Calu3 (cell line): ENCODE measurements around the gene COX8C. TPM values are rescaled to one million over a fixed set of nuclear protein-coding genes. Genes with fewer than 3 reads are reported as not detected.

Source experiments
- Bru-seq: library from RNA; stranded (reverse); fragments of 400-500 nt; gene quantifications from one replicate; lab custom pipeline; 2021; lab: Mats Ljungman, UMichigan
- BruChase-seq, 2 experiments: library from RNA; stranded (reverse); fragments of 400-500 nt; gene quantifications; one replicate each; lab custom pipeline; 2021; lab: Mats Ljungman, UMichigan
- BruUV-seq: library from RNA; stranded (reverse); fragments of 400-500 nt; replicated peaks from 2 replicates; lab custom pipeline; 2021; lab: Mats Ljungman, UMichigan
- CTCF ChIA-PET: fragments of 300-600 bp; sonication (Branson Sonifier 250); formaldehyde crosslinking; loops from one replicate; lab custom pipeline; 2022; ENCODE audit warnings: antibody characterized with exemption; lab: Charles Lee
- DNase-seq: peaks from one replicate; pipeline ENCODE4 v3.0.0; 2022
- H3K27ac Mint-ChIP-seq: one replicate; pipeline ENCODE4 v1.8.0; 2022; ENCODE audit warnings: mixed read lengths; ENCODE audit not compliant: unreplicated experiment
- H3K27me3 Mint-ChIP-seq: one replicate; pipeline ENCODE4 v1.8.0; 2022; ENCODE audit warnings: mixed read lengths; ENCODE audit not compliant: unreplicated experiment
- H3K36me3 Mint-ChIP-seq: one replicate; pipeline ENCODE4 v1.8.0; 2022; ENCODE audit warnings: mild to moderate bottlenecking, moderate library complexity, mixed read lengths; ENCODE audit not compliant: insufficient read depth, unreplicated experiment
- H3K4me1 Mint-ChIP-seq: one replicate; pipeline ENCODE4 v1.8.0; 2022; ENCODE audit warnings: mild to moderate bottlenecking, low read depth, mixed read lengths; ENCODE audit not compliant: unreplicated experiment
- H3K4me3 Mint-ChIP-seq: one replicate; pipeline ENCODE4 v1.8.0; 2022; ENCODE audit warnings: mild to moderate bottlenecking, low read depth, moderate library complexity, mixed read lengths; ENCODE audit not compliant: unreplicated experiment
- H3K9me3 Mint-ChIP-seq: one replicate; pipeline ENCODE4 v1.8.0; 2022; ENCODE audit warnings: low read depth, mixed read lengths; ENCODE audit not compliant: unreplicated experiment
- CTCF ChIP-seq: fragments of 200-600 bp; IDR thresholded peaks from one replicate; pipeline ENCODE4 v1.8.0; 2022; ENCODE audit warnings: antibody characterized with exemption; ENCODE audit not compliant: unreplicated experiment
- intact Hi-C: fragments of 100-400 bp; cut with micrococcal nuclease; formaldehyde crosslinking; loops from one replicate; pipeline ENCODE4 v1.10.0; 2022; ENCODE audit not compliant: unreplicated experiment
- long read RNA-seq: library from polyadenylated mRNA; stranded (forward); transcript quantifications from one replicate; pipeline ENCODE4 v2.0.0, GENCODE V29; 2022
- total RNA-seq: library from RNA; stranded (reverse); gene quantifications from 2 replicates; pipeline ENCODE4 v1.2.3, GENCODE V29; 2022

COX8C gene
- total RNA-seq (not detected in 2 replicates), Bru-seq, nascent RNA (not detected), BruChase-seq, experiment 1, labeled RNA remaining after a 6-hour chase (percentile 30 among the genes with signal in this experiment), BruChase-seq, experiment 2, labeled RNA remaining after a 2-hour chase (percentile 36 among the genes with signal in this experiment)
- long read RNA-seq: 0 reads

GRCh38 chr14:93346926-93347721 is at the start of gene COX8C:
Gene COX8C (plus strand): TSS chr14:93347182. CDS start chr14:93347269, 87 bp downstream.
- no peak for DNase-seq
- TF ChIP-seq CTCF: no peak
- CTCF ChIA-PET: no interaction called here
- Mint-ChIP-seq H3K4me3 (no peak within 1 kb of the TSS), H3K27ac (no peak within 1 kb of the TSS), H3K9me3 (no peaks in the 10 kb centered on the region), H3K4me1 (no peaks in the 10 kb centered on the region), H3K36me3 (no peaks in the 10 kb centered on the region), H3K27me3 (no peaks in the 10 kb centered on the region)
- intact Hi-C loops: no loop called here
- no TSS peak for BruUV-seq

GRCh38 chr14:93299416-93299815 is 47.6 kb upstream of the COX8C start:
- no peaks in the 10 kb centered on the region for H3K27me3 Mint-ChIP-seq
- peaks cover 21% of the 10 kb centered on the region for H3K4me1 Mint-ChIP-seq
- CTCF ChIA-PET: no interaction called here
- no TSS peak for BruUV-seq
- H3K27ac Mint-ChIP-seq: no peak overlapping the region
- DNase-seq: no peak
- no peak overlapping the region for H3K4me3 Mint-ChIP-seq
- no peak for TF ChIP-seq CTCF
- peaks cover 6% of the 10 kb centered on the region for H3K36me3 Mint-ChIP-seq
- H3K9me3 Mint-ChIP-seq: no peaks in the 10 kb centered on the region
- intact Hi-C loops: no loop called here

- H3K4me3 Mint-ChIP-seq: no peak overlapping the region
- intact Hi-C loops: no loop called here
Measured at GRCh38 chr14:93299866-93300265, 47.1 kb upstream of the COX8C start.

More at GRCh38 chr14:93299866-93300265, 47.1 kb upstream of the COX8C start:
- H3K36me3 Mint-ChIP-seq: peaks cover 6% of the 10 kb centered on the region
- no peak overlapping the region for H3K27ac Mint-ChIP-seq
- TF ChIP-seq CTCF: no peak
- H3K9me3 Mint-ChIP-seq: no peaks in the 10 kb centered on the region
- BruUV-seq: no TSS peak
- CTCF ChIA-PET: no interaction called here
- DNase-seq: no peak
- no peaks in the 10 kb centered on the region for H3K27me3 Mint-ChIP-seq
- peaks cover 21% of the 10 kb centered on the region for H3K4me1 Mint-ChIP-seq
